ENCODE results near the gene CASZ1. TPM values are rescaled to one million over a fixed set of nuclear protein-coding genes. Genes with fewer than 3 reads are reported as not detected.

CASZ1 gene
- total RNA-seq, 3 donors from 2014 or later (not counting 1 experiment from before 2014, with no cell fraction given): 55.9 to 83.0 (median 70.6) TPM

- WGBS (ENCODE audit: insufficient coverage): 86% methylated on average over 7 of the region's 7 CpGs
- H3K4me3 Mint-ChIP-seq: no peak overlapping the region
- H3K36me3 Mint-ChIP-seq: no peaks in the 10 kb centered on the region
- H3K4me1 Mint-ChIP-seq: no peaks in the 10 kb centered on the region
- H3K27ac Mint-ChIP-seq: no peak overlapping the region
- intact Hi-C loops (cut with micrococcal nuclease): no loop called here
- Histone ChIP-seq H3K27me3 (ENCODE audit: control insufficient read depth, insufficient read depth, low read length) (no peaks in the 10 kb centered on the region), H3K4me1 (ENCODE audit: control insufficient read depth, insufficient read depth, low read length) (no peaks in the 10 kb centered on the region), H3K9me3 (ENCODE audit: control insufficient read depth, insufficient read depth, low read length) (no peaks in the 10 kb centered on the region), H3K4me3 (ENCODE audit: low read length) (no peak overlapping the region), H3K36me3 (ENCODE audit: control insufficient read depth, insufficient read depth, low read length) (no peaks in the 10 kb centered on the region), H3K27ac (ENCODE audit: low read length) (no peak overlapping the region)
- ATAC-seq (no peak), DNase-seq (no peak)
- H3K9me3 Mint-ChIP-seq: no peaks in the 10 kb centered on the region
- no peak for TF ChIP-seq CTCF (IDR thresholded peaks at IDR 0.05)
- peaks cover 0 to 4% of the 10 kb centered on the region in 2 donors for H3K27me3 Mint-ChIP-seq (ENCODE audit: low read depth in 2 of 2)
These were observed 23.7 kb downstream of the CASZ1 start for GRCh38 chr1:10772711-10773110.

- WGBS (ENCODE audit: insufficient coverage): 83% methylated on average over 8 of the region's 8 CpGs
- Mint-ChIP-seq H3K27ac (no peak overlapping the region), H3K9me3 (no peaks in the 10 kb centered on the region), H3K36me3 (no peaks in the 10 kb centered on the region), H3K4me3 (no peak overlapping the region), H3K4me1 (no peaks in the 10 kb centered on the region), H3K27me3 (ENCODE audit: low read depth in 2 of 2) (peaks cover 0 to 4% of the 10 kb centered on the region in 2 donors)
- Histone ChIP-seq H3K36me3 (ENCODE audit: control insufficient read depth, insufficient read depth, low read length) (no peaks in the 10 kb centered on the region), H3K4me3 (ENCODE audit: low read length) (no peak overlapping the region), H3K27ac (ENCODE audit: low read length) (no peak overlapping the region), H3K9me3 (ENCODE audit: control insufficient read depth, insufficient read depth, low read length) (no peaks in the 10 kb centered on the region), H3K4me1 (ENCODE audit: control insufficient read depth, insufficient read depth, low read length) (no peaks in the 10 kb centered on the region), H3K27me3 (ENCODE audit: control insufficient read depth, insufficient read depth, low read length) (no peaks in the 10 kb centered on the region)
- DNase-seq: no peak
- intact Hi-C loops (cut with micrococcal nuclease): no loop called here
- no peak for ATAC-seq
- TF ChIP-seq CTCF (IDR thresholded peaks at IDR 0.05): no peak
These were observed 24.7 kb downstream of the CASZ1 start for GRCh38 chr1:10771789-10772188.

- no peaks in the 10 kb centered on the region for H3K36me3 ChIP-seq (ENCODE audit: control insufficient read depth, insufficient read depth, low read length)
- no peak for TF ChIP-seq CTCF (IDR thresholded peaks at IDR 0.05)
- ATAC-seq (no peak), DNase-seq (no peak)
- Mint-ChIP-seq H3K4me1 (no peaks in the 10 kb centered on the region), H3K9me3 (no peaks in the 10 kb centered on the region), H3K27me3 (ENCODE audit: low read depth in 2 of 2) (peaks cover 0 to 4% of the 10 kb centered on the region in 2 donors), H3K36me3 (no peaks in the 10 kb centered on the region), H3K4me3 (no peak overlapping the region), H3K27ac (no peak overlapping the region)
- H3K27me3 ChIP-seq (ENCODE audit: control insufficient read depth, insufficient read depth, low read length): no peaks in the 10 kb centered on the region
- no peaks in the 10 kb centered on the region for H3K4me1 ChIP-seq (ENCODE audit: control insufficient read depth, insufficient read depth, low read length)
- WGBS (ENCODE audit: insufficient coverage): 97% methylated on average over 7 of the region's 7 CpGs
- intact Hi-C loops (cut with micrococcal nuclease): no loop called here
- H3K4me3 ChIP-seq (ENCODE audit: low read length): no peak overlapping the region
- no peak overlapping the region for H3K27ac ChIP-seq (ENCODE audit: low read length)
- H3K9me3 ChIP-seq (ENCODE audit: control insufficient read depth, insufficient read depth, low read length): no peaks in the 10 kb centered on the region
These were observed 27.9 kb downstream of the CASZ1 start for GRCh38 chr1:10768552-10768951.

DNA sequence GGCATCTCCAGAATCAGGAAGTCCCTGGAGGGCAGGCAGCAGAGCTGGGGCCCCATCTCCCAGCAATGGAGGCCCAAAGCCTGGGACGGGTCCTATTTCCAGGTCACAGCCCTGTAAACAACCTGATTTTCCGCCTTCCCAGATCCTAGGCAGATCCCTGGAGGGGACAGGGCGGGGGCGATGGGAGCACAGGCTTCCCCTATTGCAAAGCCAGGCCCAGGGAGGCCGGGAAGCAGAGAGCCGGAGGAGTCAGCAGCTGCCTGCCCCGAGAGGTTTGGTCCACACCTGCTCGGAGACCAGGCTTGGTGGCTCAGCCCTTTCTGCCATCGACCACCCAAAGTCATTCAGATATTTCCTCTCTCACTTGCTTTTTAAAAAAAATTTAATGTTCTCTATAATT, 29.2 kb downstream of the CASZ1 start:
- no peaks in the 10 kb centered on the region for H3K27me3 ChIP-seq (ENCODE audit: control insufficient read depth, insufficient read depth, low read length)
- H3K4me3 Mint-ChIP-seq: no peak overlapping the region
- no peaks in the 10 kb centered on the region for H3K4me1 ChIP-seq (ENCODE audit: control insufficient read depth, insufficient read depth, low read length)
- no peaks in the 10 kb centered on the region for H3K36me3 Mint-ChIP-seq
- peaks cover 0 to 4% of the 10 kb centered on the region in 2 donors for H3K27me3 Mint-ChIP-seq (ENCODE audit: low read depth in 2 of 2)
- 84% methylated on average over 9 of the region's 9 CpGs for WGBS (ENCODE audit: insufficient coverage)
- H3K36me3 ChIP-seq (ENCODE audit: control insufficient read depth, insufficient read depth, low read length): no peaks in the 10 kb centered on the region
- ATAC-seq (no peak), DNase-seq (no peak)
- H3K4me3 ChIP-seq (ENCODE audit: low read length): no peak overlapping the region
- no peak for TF ChIP-seq CTCF (IDR thresholded peaks at IDR 0.05)
- H3K9me3 ChIP-seq (ENCODE audit: control insufficient read depth, insufficient read depth, low read length): no peaks in the 10 kb centered on the region
- intact Hi-C loops (cut with micrococcal nuclease): no loop called here
- no peaks in the 10 kb centered on the region for H3K9me3 Mint-ChIP-seq
- no peak overlapping the region for H3K27ac Mint-ChIP-seq
- H3K27ac ChIP-seq (ENCODE audit: low read length): no peak overlapping the region
- no peaks in the 10 kb centered on the region for H3K4me1 Mint-ChIP-seq
